Measurements from ENCODE around the gene FAXC. TPM values are rescaled to one million over a fixed set of nuclear protein-coding genes. Genes with fewer than 3 reads are reported as not detected.
"Not testable (repeated sequence)": the region's sequence is repeated elsewhere in the genome, so short reads cannot be mapped to it uniquely, and the experiment has no call there.

Gene FAXC
- total RNA-seq, 1 donor from 2014 or later, result not detected

DNA sequence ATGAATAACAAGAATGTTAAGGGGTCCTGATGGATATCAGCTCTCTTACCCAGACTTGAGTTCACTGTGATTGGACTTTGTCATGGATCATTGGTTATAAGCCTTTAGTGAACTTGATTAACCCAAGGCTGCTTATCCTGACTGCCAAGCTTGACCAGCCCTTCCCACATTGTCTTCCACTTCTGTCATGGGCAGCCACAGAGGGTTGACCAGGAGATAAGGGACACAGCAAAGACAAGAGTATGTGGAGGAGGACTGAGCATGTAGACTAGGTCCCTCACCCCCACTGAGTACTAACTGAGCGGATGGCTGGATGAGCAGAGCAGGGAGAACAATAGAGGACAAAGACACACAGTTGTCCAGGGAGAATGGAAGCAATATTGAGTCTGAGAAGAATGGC is 52.5 kb downstream of the FAXC start:
- Mint-ChIP-seq H3K36me3 (ENCODE audit: low read depth) (no peaks in the 10 kb centered on the region), H3K4me3 (no peak overlapping the region), H3K27me3 (ENCODE audit: insufficient read depth) (peaks cover 12% of the 10 kb centered on the region), H3K9me3 (no peaks in the 10 kb centered on the region), H3K27ac (no peak overlapping the region), H3K4me1 (ENCODE audit: low read depth) (no peaks in the 10 kb centered on the region)
- intact Hi-C loops (cut with micrococcal nuclease), result no loop called here
- no peak for DNase-seq (ENCODE audit: low spot score)

- H3K4me1 Mint-ChIP-seq (ENCODE audit: low read depth), result no peaks in the 10 kb centered on the region
- H3K27me3 Mint-ChIP-seq (ENCODE audit: insufficient read depth), result peaks cover 12% of the 10 kb centered on the region
- intact Hi-C loops (cut with micrococcal nuclease), result no loop called here
- H3K36me3 Mint-ChIP-seq (ENCODE audit: low read depth), result no peaks in the 10 kb centered on the region
- no peak overlapping the region for H3K27ac Mint-ChIP-seq
- DNase-seq (ENCODE audit: low spot score), result no peak
- H3K4me3 Mint-ChIP-seq, result no peak overlapping the region
- H3K9me3 Mint-ChIP-seq, result no peaks in the 10 kb centered on the region
Observed at GRCh38 chr6:99296261-99296660, 53.2 kb downstream of the FAXC start.

DNA sequence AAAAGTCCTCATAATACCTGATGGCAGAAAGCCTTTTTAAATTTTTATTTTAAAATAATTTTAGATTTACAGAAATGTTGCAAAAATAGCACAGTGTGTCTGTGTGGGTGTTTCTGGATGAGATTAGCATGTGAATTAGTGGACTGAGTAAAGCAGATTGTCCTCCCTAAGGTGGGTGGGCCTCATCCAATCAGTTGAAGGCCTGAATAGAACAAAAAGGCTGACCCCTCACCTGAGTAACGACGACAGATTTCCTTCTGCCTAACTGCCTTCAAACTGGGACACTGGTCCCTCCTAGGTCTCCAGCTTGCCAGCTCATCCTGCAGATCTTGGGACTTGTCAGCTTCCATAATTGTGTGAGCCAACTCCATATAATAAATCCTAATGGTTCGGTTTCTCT is 54.2 kb downstream of the FAXC start:
- no peaks in the 10 kb centered on the region for H3K36me3 Mint-ChIP-seq (ENCODE audit: low read depth)
- no peaks in the 10 kb centered on the region for H3K9me3 Mint-ChIP-seq

DNA sequence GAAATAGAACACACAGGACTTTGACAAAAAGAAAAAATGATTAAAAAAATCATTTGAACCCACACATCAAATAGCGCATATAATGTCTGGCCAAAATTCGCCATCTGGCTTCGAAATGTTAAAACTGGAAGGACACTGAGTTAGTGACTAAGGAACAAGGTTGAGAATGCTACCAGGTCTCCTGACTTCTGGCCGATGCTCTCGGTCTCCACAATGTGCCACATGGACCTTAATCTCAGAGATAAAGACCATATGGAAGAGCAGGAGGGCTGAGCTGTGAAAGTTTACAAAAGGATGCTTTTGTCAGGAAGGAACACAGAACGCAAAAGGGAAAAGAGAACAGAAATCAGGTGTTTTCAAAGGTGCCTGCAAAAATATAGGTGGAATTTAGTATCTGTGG is 54.7 kb downstream of the FAXC start:
- DNase-seq (ENCODE audit: low spot score), result no peak
- H3K27me3 Mint-ChIP-seq (ENCODE audit: insufficient read depth), result peaks cover 10% of the 10 kb centered on the region
- H3K36me3 Mint-ChIP-seq (ENCODE audit: low read depth), result no peaks in the 10 kb centered on the region
- no peaks in the 10 kb centered on the region for H3K9me3 Mint-ChIP-seq
- H3K4me3 Mint-ChIP-seq, result no peak overlapping the region
- no peaks in the 10 kb centered on the region for H3K4me1 Mint-ChIP-seq (ENCODE audit: low read depth)
- intact Hi-C loops (cut with micrococcal nuclease), result no loop called here
- no peak overlapping the region for H3K27ac Mint-ChIP-seq

More for the DNA sequence above, 54.2 kb downstream of the FAXC start:
- DNase-seq (ENCODE audit: low spot score), result no peak
- Mint-ChIP-seq H3K4me3 (no peak overlapping the region), H3K4me1 (ENCODE audit: low read depth) (no peaks in the 10 kb centered on the region), H3K27ac (no peak overlapping the region), H3K27me3 (ENCODE audit: insufficient read depth) (peaks cover 10% of the 10 kb centered on the region)
- intact Hi-C loops (cut with micrococcal nuclease), result no loop called here

- H3K27ac Mint-ChIP-seq, result no peak overlapping the region
Observed at GRCh38 chr6:99289701-99290100, 59.8 kb downstream of the FAXC start.

DNA sequence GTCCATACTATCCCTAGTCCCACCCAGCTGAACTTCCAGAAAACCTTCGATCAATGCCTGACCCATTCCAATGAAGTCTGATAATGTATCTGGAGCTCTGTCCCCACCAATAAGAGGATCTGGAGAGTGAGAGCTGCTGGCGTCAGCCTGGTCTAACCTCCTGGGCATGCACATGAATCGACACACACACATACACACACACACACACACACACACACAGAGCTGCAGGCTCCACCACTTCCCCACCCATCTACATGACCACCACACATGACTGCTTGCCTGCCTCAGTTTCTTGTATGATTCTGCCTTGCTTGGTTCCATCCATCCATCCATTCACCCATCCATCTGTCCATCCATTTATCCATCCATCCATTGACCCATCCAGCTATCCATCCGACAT is 60.8 kb downstream of the FAXC start:
- DNase-seq (ENCODE audit: low spot score), result no peak

More at GRCh38 chr6:99289701-99290100, 59.8 kb downstream of the FAXC start:
- Mint-ChIP-seq H3K27me3 (ENCODE audit: insufficient read depth) (peaks cover 9% of the 10 kb centered on the region), H3K4me1 (ENCODE audit: low read depth) (no peaks in the 10 kb centered on the region), H3K4me3 (no peak overlapping the region), H3K9me3 (no peaks in the 10 kb centered on the region), H3K36me3 (ENCODE audit: low read depth) (no peaks in the 10 kb centered on the region)
- no peak for DNase-seq (ENCODE audit: low spot score)
- intact Hi-C loops (cut with micrococcal nuclease), result no loop called here

DNA sequence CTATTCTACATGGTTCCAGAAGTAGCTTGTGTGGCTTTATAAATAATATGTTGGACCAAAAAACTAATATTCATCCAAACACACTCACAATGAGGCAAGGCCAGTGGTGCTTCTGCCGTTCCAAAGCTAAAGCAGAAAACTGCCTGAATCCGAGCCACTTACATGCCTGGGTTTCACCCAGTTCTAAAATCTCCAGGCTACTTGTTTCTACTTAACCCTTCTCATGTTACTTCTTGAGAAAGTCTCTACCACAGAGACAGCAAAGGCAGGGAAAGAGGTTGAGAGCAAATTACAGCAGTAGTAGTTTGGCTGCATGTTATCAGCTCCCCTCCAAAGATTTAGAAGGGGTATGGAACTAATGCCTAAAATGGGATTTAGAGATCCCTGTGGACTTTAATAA is 62.0 kb downstream of the FAXC start:
- intact Hi-C loops (cut with micrococcal nuclease), result no loop called here
- no peaks in the 10 kb centered on the region for H3K36me3 Mint-ChIP-seq (ENCODE audit: low read depth)
- no peak overlapping the region for H3K4me3 Mint-ChIP-seq
- no peak overlapping the region for H3K27ac Mint-ChIP-seq
- DNase-seq (ENCODE audit: low spot score), result no peak
- no peaks in the 10 kb centered on the region for H3K4me1 Mint-ChIP-seq (ENCODE audit: low read depth)
- H3K9me3 Mint-ChIP-seq, result no peaks in the 10 kb centered on the region
- peaks cover 14% of the 10 kb centered on the region for H3K27me3 Mint-ChIP-seq (ENCODE audit: insufficient read depth)

More for the DNA sequence above, 60.8 kb downstream of the FAXC start:
- H3K4me1 Mint-ChIP-seq (ENCODE audit: low read depth), result no peaks in the 10 kb centered on the region
- H3K27ac Mint-ChIP-seq, result no peak overlapping the region
- H3K27me3 Mint-ChIP-seq (ENCODE audit: insufficient read depth), result peaks cover 10% of the 10 kb centered on the region
- no peak overlapping the region for H3K4me3 Mint-ChIP-seq
- intact Hi-C loops (cut with micrococcal nuclease), result no loop called here
- no peaks in the 10 kb centered on the region for H3K9me3 Mint-ChIP-seq
- no peaks in the 10 kb centered on the region for H3K36me3 Mint-ChIP-seq (ENCODE audit: low read depth)

DNA sequence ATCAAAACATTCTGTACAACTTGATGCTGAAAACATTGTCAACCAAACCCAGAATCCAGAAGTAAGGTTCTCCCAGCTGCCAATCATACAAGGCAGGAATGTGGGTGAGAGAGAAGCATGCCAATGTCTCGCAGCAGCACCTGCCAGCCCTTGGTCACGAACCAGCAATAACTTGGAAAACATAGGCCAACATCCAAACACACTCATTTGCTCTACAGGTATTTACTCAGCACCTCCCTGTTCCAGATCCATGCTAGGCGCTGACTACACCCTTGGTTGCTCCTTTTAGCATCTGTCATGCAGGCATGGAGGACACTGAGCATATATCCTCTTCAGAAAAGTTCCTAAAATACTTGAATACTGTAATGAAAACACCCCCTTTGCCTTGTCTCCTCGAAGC is 63.6 kb downstream of the FAXC start:
- no peak overlapping the region for H3K4me3 Mint-ChIP-seq
- intact Hi-C loops (cut with micrococcal nuclease), result no loop called here
- H3K27ac Mint-ChIP-seq, result no peak overlapping the region
- no peaks in the 10 kb centered on the region for H3K36me3 Mint-ChIP-seq (ENCODE audit: low read depth)
- DNase-seq (ENCODE audit: low spot score), result no peak
- peaks cover 14% of the 10 kb centered on the region for H3K27me3 Mint-ChIP-seq (ENCODE audit: insufficient read depth)
- no peaks in the 10 kb centered on the region for H3K9me3 Mint-ChIP-seq
- H3K4me1 Mint-ChIP-seq (ENCODE audit: low read depth), result no peaks in the 10 kb centered on the region

DNA sequence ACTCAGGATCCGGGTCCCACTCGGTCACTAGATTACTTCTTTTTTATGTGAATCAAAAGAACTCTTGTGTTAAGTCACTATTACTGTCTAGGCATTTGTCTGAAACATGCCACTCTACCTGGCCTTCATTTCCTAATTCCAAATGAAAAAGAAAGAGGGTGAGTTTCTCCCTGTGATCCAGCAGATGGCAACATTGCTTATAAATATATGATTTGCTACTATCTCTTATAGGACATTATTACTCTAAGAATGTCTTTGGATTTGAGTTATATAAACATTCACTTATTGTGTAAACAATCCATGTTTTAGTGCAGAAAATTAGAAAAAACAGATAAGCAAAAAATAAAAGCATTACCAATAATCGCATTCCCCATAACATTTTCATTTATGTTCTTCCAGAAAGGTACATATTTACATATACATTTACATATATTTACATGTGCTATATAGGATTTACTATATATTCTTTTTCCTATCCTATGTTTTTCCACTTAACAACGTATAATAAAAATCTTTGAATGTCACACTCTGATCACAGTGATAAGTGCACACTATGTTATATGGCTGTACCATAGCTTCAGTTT is 66.9 kb downstream of the FAXC start:
- H3K27ac Mint-ChIP-seq, result no peak overlapping the region
- H3K9me3 Mint-ChIP-seq, result no peaks in the 10 kb centered on the region
- no peaks in the 10 kb centered on the region for H3K36me3 Mint-ChIP-seq (ENCODE audit: low read depth)
- H3K27me3 Mint-ChIP-seq (ENCODE audit: insufficient read depth), result peaks cover 17% of the 10 kb centered on the region
- intact Hi-C loops (cut with micrococcal nuclease), result no loop called here
- no peak for DNase-seq (ENCODE audit: low spot score)
- H3K4me1 Mint-ChIP-seq (ENCODE audit: low read depth), result no peaks in the 10 kb centered on the region
- no peak overlapping the region for H3K4me3 Mint-ChIP-seq

DNA sequence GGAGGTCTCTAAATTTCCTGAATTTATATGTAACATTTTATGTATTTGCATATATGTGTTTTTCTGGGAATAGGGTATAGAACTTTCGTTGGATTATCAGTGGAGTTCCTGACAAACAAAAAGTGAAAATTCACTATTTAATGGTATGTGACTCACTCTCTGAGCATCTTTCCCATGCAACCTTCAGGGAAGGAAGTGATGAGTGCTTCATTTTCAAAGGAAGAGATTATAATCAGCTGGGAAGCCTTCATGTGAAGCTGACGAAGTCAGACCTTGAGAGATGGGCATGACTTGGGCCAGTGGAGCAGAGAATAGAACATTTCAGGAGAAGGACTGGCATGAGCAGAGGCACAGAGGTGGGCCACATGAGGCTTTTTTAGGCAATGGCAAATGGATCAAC is 72.7 kb downstream of the FAXC start:
- intact Hi-C loops (cut with micrococcal nuclease), result no loop called here
- no peak for DNase-seq (ENCODE audit: low spot score)
- H3K4me1 Mint-ChIP-seq (ENCODE audit: low read depth), result no peaks in the 10 kb centered on the region
- no peaks in the 10 kb centered on the region for H3K9me3 Mint-ChIP-seq
- H3K36me3 Mint-ChIP-seq (ENCODE audit: low read depth), result no peaks in the 10 kb centered on the region
- H3K27ac Mint-ChIP-seq, result no peak overlapping the region
- H3K27me3 Mint-ChIP-seq (ENCODE audit: insufficient read depth), result peaks cover 3% of the 10 kb centered on the region
- no peak overlapping the region for H3K4me3 Mint-ChIP-seq

- Mint-ChIP-seq H3K36me3 (ENCODE audit: low read depth) (no peaks in the 10 kb centered on the region), H3K4me3 (no peak overlapping the region), H3K9me3 (no peaks in the 10 kb centered on the region), H3K27me3 (ENCODE audit: insufficient read depth) (no peaks in the 10 kb centered on the region), H3K27ac (no peak overlapping the region), H3K4me1 (ENCODE audit: low read depth) (no peaks in the 10 kb centered on the region)
- intact Hi-C loops (cut with micrococcal nuclease), result no loop called here
- no peak for DNase-seq (ENCODE audit: low spot score)
Observed at GRCh38 chr6:99270826-99271225, 78.6 kb downstream of the FAXC start.

DNA sequence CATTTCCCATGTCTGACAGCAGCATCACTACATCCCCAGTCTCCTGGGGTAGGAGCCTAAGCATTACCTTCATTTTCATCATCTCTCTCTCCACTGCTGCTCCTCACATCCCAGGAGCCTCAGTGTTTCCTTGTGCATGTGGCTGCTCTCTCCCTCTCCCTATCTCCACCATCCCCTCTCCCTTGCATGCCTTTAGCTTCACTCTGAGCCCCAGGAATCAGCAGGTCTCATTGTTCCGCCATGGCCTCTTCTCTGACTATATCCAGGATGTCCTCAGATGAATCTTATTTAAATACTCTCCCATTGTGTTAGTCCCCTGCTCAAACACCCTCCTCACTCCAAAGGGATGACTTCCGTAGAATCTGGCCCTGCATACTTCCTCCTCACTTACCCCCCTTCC is 79.4 kb downstream of the FAXC start:
- Mint-ChIP-seq H3K4me3 (no peak overlapping the region), H3K36me3 (ENCODE audit: low read depth) (no peaks in the 10 kb centered on the region), H3K27me3 (ENCODE audit: insufficient read depth) (no peaks in the 10 kb centered on the region), H3K9me3 (no peaks in the 10 kb centered on the region), H3K27ac (no peak overlapping the region), H3K4me1 (ENCODE audit: low read depth) (no peaks in the 10 kb centered on the region)
- intact Hi-C loops (cut with micrococcal nuclease), result no loop called here
- no peak for DNase-seq (ENCODE audit: low spot score)

DNA sequence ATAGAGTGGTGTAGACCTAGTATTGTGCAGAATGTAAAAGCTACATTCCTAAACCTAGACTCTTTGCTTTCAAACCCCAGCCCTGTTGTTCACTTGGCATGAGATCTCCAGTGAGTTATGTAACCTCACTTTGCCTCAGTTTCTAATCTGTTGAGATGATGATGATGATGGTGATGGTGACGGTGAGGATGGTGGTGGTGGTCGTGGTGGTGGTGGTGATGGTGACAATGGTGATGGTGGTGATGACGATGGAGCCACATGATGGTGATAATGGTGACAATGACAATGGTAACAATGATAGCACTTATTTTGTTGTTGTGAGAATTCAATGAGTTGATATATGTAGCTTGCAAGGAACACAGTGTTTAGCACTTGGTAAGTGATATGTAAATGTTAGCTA is 80.3 kb downstream of the FAXC start:
- no peaks in the 10 kb centered on the region for H3K27me3 Mint-ChIP-seq (ENCODE audit: insufficient read depth)
- no peaks in the 10 kb centered on the region for H3K36me3 Mint-ChIP-seq (ENCODE audit: low read depth)
- no peak overlapping the region for H3K27ac Mint-ChIP-seq
- no peaks in the 10 kb centered on the region for H3K4me1 Mint-ChIP-seq (ENCODE audit: low read depth)
- H3K4me3 Mint-ChIP-seq, result no peak overlapping the region
- intact Hi-C loops (cut with micrococcal nuclease), result no loop called here
- no peaks in the 10 kb centered on the region for H3K9me3 Mint-ChIP-seq
- no peak for DNase-seq (ENCODE audit: low spot score)

GRCh38 chr6:99266996-99267395 is 82.5 kb downstream of the FAXC start:
- intact Hi-C loops (cut with micrococcal nuclease); H3K4me1 Mint-ChIP-seq (ENCODE audit: low read depth); DNase-seq (ENCODE audit: low spot score); H3K36me3 Mint-ChIP-seq (ENCODE audit: low read depth); H3K27me3 Mint-ChIP-seq (ENCODE audit: insufficient read depth); H3K4me3 Mint-ChIP-seq; H3K27ac Mint-ChIP-seq; H3K9me3 Mint-ChIP-seq: not testable (repeated sequence)
